CD1c-positive myeloid dendritic cell (primary cell): ENCODE data around the gene CAPN5.
A peak's percentile ranks its signal among the peaks of the same experiment; 100 is the strongest.

Experiments used
- DNase-seq: peaks from one replicate; pipeline ENCODE4 v3.0.0-alpha.2; 2016; ENCODE audit errors: extremely low spot score

Gene CAPN5

GRCh38 chr11:77063861-77064260 lies 2.9 kb upstream of the CAPN5 start:
- DNase-seq, result no peak

GRCh38 chr11:77064648-77065217 lies 2.0 kb upstream of the CAPN5 start:
- no peak for DNase-seq

- DNase-seq, result peak; percentile 81
Observed at GRCh38 chr11:77065878-77066228, 918 bp upstream of the CAPN5 start.

GRCh38 chr11:77067861-77068443 lies 1.2 kb downstream of the CAPN5 start:
- no peak for DNase-seq

GRCh38 chr11:77068457-77069335 lies 1.9 kb downstream of the CAPN5 start:
- no peak for DNase-seq

- no peak for DNase-seq
Observed at GRCh38 chr11:77069336-77069968, 2.7 kb downstream of the CAPN5 start.

- DNase-seq, result no peak
Observed at GRCh38 chr11:77069969-77070582, 3.3 kb downstream of the CAPN5 start.

GRCh38 chr11:77071077-77071476 lies 4.3 kb downstream of the CAPN5 start:
- no peak for DNase-seq

GRCh38 chr11:77071671-77072605 lies 5.2 kb downstream of the CAPN5 start:
- DNase-seq, result peak; percentile 52

GRCh38 chr11:77072851-77073327 lies 6.1 kb downstream of the CAPN5 start:
- no peak for DNase-seq

- DNase-seq, result no peak
Observed at GRCh38 chr11:77073328-77074001, 6.7 kb downstream of the CAPN5 start.

GRCh38 chr11:77074205-77074604 lies 7.4 kb downstream of the CAPN5 start:
- DNase-seq, result no peak

- DNase-seq, result no peak
Observed at GRCh38 chr11:77074626-77075221, 8.0 kb downstream of the CAPN5 start.

GRCh38 chr11:77075425-77075905 lies 8.7 kb downstream of the CAPN5 start:
- no peak for DNase-seq

- DNase-seq, result no peak
Observed at GRCh38 chr11:77079666-77080065, 12.9 kb downstream of the CAPN5 start.

GRCh38 chr11:77080643-77081210 lies 14.0 kb downstream of the CAPN5 start:
- no peak for DNase-seq

GRCh38 chr11:77081381-77081851 lies 14.6 kb downstream of the CAPN5 start:
- DNase-seq, result no peak

GRCh38 chr11:77081976-77082836 lies 15.4 kb downstream of the CAPN5 start:
- DNase-seq, result no peak
